ENCODE measurements around the gene ADAMTSL4.

DNA sequence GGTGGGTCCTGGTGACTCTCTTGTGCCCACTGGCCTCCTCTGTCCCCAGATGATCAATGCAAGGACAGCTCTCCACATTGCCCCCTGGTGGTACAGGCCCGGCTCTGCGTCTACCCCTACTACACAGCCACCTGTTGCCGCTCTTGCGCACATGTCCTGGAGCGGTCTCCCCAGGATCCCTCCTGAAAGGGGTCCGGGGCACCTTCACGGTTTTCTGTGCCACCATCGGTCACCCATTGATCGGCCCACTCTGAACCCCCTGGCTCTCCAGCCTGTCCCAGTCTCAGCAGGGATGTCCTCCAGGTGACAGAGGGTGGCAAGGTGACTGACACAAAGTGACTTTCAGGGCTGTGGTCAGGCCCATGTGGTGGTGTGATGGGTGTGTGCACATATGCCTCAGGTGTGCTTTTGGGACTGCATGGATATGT, 10.8 kb downstream of the ADAMTSL4 start:
- TF ChIP-seq, protein P1, sequence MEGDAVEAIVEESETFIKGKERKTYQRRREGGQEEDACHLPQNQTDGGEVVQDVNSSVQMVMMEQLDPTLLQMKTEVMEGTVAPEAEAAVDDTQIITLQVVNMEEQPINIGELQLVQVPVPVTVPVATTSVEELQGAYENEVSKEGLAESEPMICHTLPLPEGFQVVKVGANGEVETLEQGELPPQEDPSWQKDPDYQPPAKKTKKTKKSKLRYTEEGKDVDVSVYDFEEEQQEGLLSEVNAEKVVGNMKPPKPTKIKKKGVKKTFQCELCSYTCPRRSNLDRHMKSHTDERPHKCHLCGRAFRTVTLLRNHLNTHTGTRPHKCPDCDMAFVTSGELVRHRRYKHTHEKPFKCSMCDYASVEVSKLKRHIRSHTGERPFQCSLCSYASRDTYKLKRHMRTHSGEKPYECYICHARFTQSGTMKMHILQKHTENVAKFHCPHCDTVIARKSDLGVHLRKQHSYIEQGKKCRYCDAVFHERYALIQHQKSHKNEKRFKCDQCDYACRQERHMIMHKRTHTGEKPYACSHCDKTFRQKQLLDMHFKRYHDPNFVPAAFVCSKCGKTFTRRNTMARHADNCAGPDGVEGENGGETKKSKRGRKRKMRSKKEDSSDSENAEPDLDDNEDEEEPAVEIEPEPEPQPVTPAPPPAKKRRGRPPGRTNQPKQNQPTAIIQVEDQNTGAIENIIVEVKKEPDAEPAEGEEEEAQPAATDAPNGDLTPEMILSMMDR (IDR thresholded peaks at IDR 0.05) = peak; percentile 71 to 92
- TF ChIP-seq POLR2AphosphoS5 (IDR thresholded peaks at IDR 0.05) (no peak), POLR2A (IDR thresholded peaks at IDR 0.05) (no peak), EP300 (IDR thresholded peaks at IDR 0.05) (no peak)
